ENCODE data around the gene PWWP2B. TPM values are rescaled to one million over a fixed set of nuclear protein-coding genes. Genes with fewer than 3 reads are reported as not detected.

The PWWP2B gene
- polyA plus RNA-seq, 1 donor, result 23.7 TPM

DNA sequence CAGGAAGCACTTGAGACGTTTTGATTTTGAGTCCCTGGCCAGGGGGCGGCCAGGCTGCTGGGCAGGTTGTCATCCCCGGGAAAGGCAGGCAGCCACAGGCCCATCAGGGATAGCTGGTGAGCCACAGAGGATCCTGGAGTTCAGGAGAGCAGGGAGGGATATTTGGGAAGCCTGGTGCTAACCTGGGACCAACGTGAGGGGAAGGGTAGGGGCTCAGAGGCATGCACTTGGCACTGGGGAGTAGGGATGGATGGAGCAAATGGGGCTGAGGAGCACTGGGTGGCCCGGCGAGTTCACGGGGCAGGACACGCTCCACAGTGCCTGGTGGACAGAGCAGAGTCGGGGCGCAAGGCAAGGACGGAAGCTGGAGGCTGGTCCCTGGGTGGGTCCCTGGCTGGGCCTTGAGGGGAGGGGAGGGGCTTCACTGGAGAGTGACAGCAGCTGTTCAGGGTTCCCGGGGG, 34.8 kb upstream of the PWWP2B start:
- no peaks in the 10 kb centered on the region for H3K27me3 ChIP-seq (ENCODE audit: control insufficient read depth, insufficient read depth, low read length)
- DNase-seq, result no peak
- H3K9me3 ChIP-seq (ENCODE audit: control insufficient read depth, low read depth, low read length), result peaks cover 5% of the 10 kb centered on the region
- H3K4me1 ChIP-seq (ENCODE audit: control insufficient read depth, insufficient read depth, low read length), result no peaks in the 10 kb centered on the region
- no peak overlapping the region for H3K4me3 ChIP-seq (ENCODE audit: low read length)
- H3K36me3 ChIP-seq (ENCODE audit: control insufficient read depth, insufficient read depth, low read length), result peaks cover 33% of the 10 kb centered on the region
- no peak overlapping the region for H3K27ac ChIP-seq (ENCODE audit: low read length)
- no CpG with 5 or more reads among the region's 12 CpGs for WGBS (ENCODE audit: insufficient coverage, low lambda C conversion rate)

DNA sequence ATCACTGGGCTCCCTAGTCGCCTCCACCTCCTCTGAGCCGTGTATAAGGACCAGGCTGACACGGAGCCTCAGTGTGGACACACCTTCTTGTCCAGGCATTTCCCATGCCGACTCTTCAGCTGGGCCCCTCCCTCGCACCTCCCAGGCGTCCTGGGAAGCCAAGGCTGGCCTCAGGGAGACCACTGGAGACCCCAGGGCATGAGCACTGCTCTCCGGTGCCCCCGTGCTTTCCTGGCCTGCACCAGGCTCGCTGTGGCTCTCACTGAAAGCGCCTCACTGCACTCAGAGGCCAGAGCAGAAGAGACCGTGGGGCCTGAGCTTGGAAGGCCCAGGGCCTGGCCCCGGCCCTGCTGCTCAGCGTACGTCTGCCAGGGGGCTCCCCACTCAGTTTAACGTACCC, 33.6 kb upstream of the PWWP2B start:
- Histone ChIP-seq H3K27me3 (ENCODE audit: control insufficient read depth, insufficient read depth, low read length) (no peaks in the 10 kb centered on the region), H3K27ac (ENCODE audit: low read length) (no peak overlapping the region), H3K4me1 (ENCODE audit: control insufficient read depth, insufficient read depth, low read length) (no peaks in the 10 kb centered on the region), H3K9me3 (ENCODE audit: control insufficient read depth, low read depth, low read length) (peaks cover 3% of the 10 kb centered on the region), H3K36me3 (ENCODE audit: control insufficient read depth, insufficient read depth, low read length) (peaks cover 36% of the 10 kb centered on the region), H3K4me3 (ENCODE audit: low read length) (no peak overlapping the region)
- no CpG with 5 or more reads among the region's 15 CpGs for WGBS (ENCODE audit: insufficient coverage, low lambda C conversion rate)
- no peak for DNase-seq

- H3K36me3 ChIP-seq (ENCODE audit: control insufficient read depth, insufficient read depth, low read length), result peaks cover 39% of the 10 kb centered on the region
- 19% methylated on average over 5 of the region's 16 CpGs for WGBS (ENCODE audit: insufficient coverage, low lambda C conversion rate)
- peak; percentile 30 to 36 for DNase-seq
Observed at GRCh38 chr10:132363921-132364593, 32.9 kb upstream of the PWWP2B start.

GRCh38 chr10:132364594-132364970, 32.4 kb upstream of the PWWP2B start:
- Histone ChIP-seq H3K4me1 (ENCODE audit: control insufficient read depth, insufficient read depth, low read length) (no peaks in the 10 kb centered on the region), H3K36me3 (ENCODE audit: control insufficient read depth, insufficient read depth, low read length) (peaks cover 40% of the 10 kb centered on the region), H3K27ac (ENCODE audit: low read length) (no peak overlapping the region), H3K9me3 (ENCODE audit: control insufficient read depth, low read depth, low read length) (peaks cover 3% of the 10 kb centered on the region), H3K4me3 (ENCODE audit: low read length) (no peak overlapping the region), H3K27me3 (ENCODE audit: control insufficient read depth, insufficient read depth, low read length) (no peaks in the 10 kb centered on the region)
- DNase-seq, result no peak
- 69% methylated on average over 3 of the region's 14 CpGs for WGBS (ENCODE audit: insufficient coverage, low lambda C conversion rate)

More at GRCh38 chr10:132363921-132364593, 32.9 kb upstream of the PWWP2B start:
- Histone ChIP-seq H3K27me3 (ENCODE audit: control insufficient read depth, insufficient read depth, low read length) (no peaks in the 10 kb centered on the region), H3K4me1 (ENCODE audit: control insufficient read depth, insufficient read depth, low read length) (no peaks in the 10 kb centered on the region), H3K9me3 (ENCODE audit: control insufficient read depth, low read depth, low read length) (peaks cover 3% of the 10 kb centered on the region), H3K4me3 (ENCODE audit: low read length) (no peak overlapping the region), H3K27ac (ENCODE audit: low read length) (no peak overlapping the region)

DNA sequence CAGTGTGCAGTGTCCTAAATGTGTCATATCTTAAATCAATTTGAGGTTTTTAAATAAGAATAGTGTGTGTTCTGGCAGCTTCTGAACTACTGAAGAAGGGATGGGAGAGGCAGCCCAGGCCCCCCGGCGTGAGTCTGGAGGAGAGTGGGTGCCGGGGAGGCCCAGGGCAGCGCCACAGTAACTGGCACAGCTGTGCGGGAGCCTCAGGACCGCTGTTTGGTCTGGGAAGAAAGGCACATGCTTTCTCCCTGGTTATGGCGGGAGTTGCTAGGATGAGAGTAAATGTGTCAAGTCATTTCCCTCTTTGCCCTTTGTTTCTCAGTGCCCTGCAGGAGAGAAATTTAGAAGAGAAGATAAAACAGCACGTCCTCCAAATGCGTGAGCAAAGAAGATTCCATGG, 31.9 kb upstream of the PWWP2B start:
- no CpG with 5 or more reads among the region's 9 CpGs for WGBS (ENCODE audit: insufficient coverage, low lambda C conversion rate)
- Histone ChIP-seq H3K36me3 (ENCODE audit: control insufficient read depth, insufficient read depth, low read length) (peaks cover 40% of the 10 kb centered on the region), H3K27ac (ENCODE audit: low read length) (no peak overlapping the region), H3K27me3 (ENCODE audit: control insufficient read depth, insufficient read depth, low read length) (no peaks in the 10 kb centered on the region), H3K4me1 (ENCODE audit: control insufficient read depth, insufficient read depth, low read length) (no peaks in the 10 kb centered on the region), H3K9me3 (ENCODE audit: control insufficient read depth, low read depth, low read length) (peaks cover 3% of the 10 kb centered on the region), H3K4me3 (ENCODE audit: low read length) (no peak overlapping the region)
- DNase-seq, result no peak

DNA sequence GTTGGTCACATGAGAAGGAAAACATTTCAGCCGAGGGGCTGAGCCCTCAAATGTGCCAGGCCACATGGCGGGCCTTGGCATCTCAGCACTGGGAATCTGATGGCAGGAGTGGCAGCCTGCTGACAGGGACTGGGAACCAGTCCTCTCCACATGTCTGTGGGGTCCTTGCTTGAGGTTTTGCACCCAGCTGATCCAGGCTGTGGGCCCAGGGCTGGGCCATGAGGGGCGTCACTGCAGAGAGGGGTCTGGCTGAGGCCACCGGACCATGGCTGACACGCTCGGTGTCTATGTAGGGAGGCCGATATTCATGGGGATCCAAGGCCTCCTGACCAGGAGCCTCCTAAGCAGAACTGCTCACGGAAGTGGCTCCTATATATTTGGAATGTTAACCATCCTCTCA, 31.0 kb upstream of the PWWP2B start:
- H3K27me3 ChIP-seq (ENCODE audit: control insufficient read depth, insufficient read depth, low read length), result no peaks in the 10 kb centered on the region
- peaks cover 3% of the 10 kb centered on the region for H3K9me3 ChIP-seq (ENCODE audit: control insufficient read depth, low read depth, low read length)
- DNase-seq, result no peak
- H3K4me3 ChIP-seq (ENCODE audit: low read length), result no peak overlapping the region
- no peak overlapping the region for H3K27ac ChIP-seq (ENCODE audit: low read length)
- WGBS (ENCODE audit: insufficient coverage, low lambda C conversion rate), result no CpG with 5 or more reads among the region's 8 CpGs
- peaks cover 40% of the 10 kb centered on the region for H3K36me3 ChIP-seq (ENCODE audit: control insufficient read depth, insufficient read depth, low read length)
- H3K4me1 ChIP-seq (ENCODE audit: control insufficient read depth, insufficient read depth, low read length), result no peaks in the 10 kb centered on the region

DNA sequence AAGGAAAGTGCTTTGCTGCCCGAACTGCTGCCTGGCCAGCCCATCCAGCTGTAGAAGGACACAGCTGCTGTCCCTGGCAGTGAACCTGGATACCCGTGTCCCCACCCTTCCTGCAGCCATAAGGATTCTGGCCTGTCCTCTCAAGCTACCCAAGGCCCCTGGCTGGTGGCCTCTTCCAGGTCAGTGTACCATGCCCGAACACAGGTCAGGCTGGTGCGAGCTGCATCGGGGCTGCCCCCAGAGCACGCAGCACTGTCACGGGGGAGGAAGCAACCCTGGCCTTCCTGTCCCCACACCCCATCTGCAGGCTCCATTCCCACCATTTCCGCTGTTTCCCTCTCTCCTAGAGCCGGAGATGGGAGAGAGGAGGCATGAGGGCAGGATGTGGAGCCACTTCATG, 30.5 kb upstream of the PWWP2B start:
- no peak overlapping the region for H3K4me3 ChIP-seq (ENCODE audit: low read length)
- no CpG with 5 or more reads among the region's 9 CpGs for WGBS (ENCODE audit: insufficient coverage, low lambda C conversion rate)
- H3K4me1 ChIP-seq (ENCODE audit: control insufficient read depth, insufficient read depth, low read length), result no peaks in the 10 kb centered on the region
- H3K9me3 ChIP-seq (ENCODE audit: control insufficient read depth, low read depth, low read length), result peaks cover 4% of the 10 kb centered on the region
- no peak for DNase-seq
- peaks cover 37% of the 10 kb centered on the region for H3K36me3 ChIP-seq (ENCODE audit: control insufficient read depth, insufficient read depth, low read length)
- H3K27me3 ChIP-seq (ENCODE audit: control insufficient read depth, insufficient read depth, low read length), result no peaks in the 10 kb centered on the region
- no peak overlapping the region for H3K27ac ChIP-seq (ENCODE audit: low read length)

- Histone ChIP-seq H3K27me3 (ENCODE audit: control insufficient read depth, insufficient read depth, low read length) (no peaks in the 10 kb centered on the region), H3K9me3 (ENCODE audit: control insufficient read depth, low read depth, low read length) (peaks cover 7% of the 10 kb centered on the region), H3K36me3 (ENCODE audit: control insufficient read depth, insufficient read depth, low read length) (peaks cover 33% of the 10 kb centered on the region), H3K4me3 (ENCODE audit: low read length) (no peak overlapping the region), H3K4me1 (ENCODE audit: control insufficient read depth, insufficient read depth, low read length) (no peaks in the 10 kb centered on the region), H3K27ac (ENCODE audit: low read length) (no peak overlapping the region)
- DNase-seq, result no peak
- WGBS (ENCODE audit: insufficient coverage, low lambda C conversion rate), result no CpG with 5 or more reads among the region's 4 CpGs
Observed at GRCh38 chr10:132368391-132368790, 28.6 kb upstream of the PWWP2B start.

DNA sequence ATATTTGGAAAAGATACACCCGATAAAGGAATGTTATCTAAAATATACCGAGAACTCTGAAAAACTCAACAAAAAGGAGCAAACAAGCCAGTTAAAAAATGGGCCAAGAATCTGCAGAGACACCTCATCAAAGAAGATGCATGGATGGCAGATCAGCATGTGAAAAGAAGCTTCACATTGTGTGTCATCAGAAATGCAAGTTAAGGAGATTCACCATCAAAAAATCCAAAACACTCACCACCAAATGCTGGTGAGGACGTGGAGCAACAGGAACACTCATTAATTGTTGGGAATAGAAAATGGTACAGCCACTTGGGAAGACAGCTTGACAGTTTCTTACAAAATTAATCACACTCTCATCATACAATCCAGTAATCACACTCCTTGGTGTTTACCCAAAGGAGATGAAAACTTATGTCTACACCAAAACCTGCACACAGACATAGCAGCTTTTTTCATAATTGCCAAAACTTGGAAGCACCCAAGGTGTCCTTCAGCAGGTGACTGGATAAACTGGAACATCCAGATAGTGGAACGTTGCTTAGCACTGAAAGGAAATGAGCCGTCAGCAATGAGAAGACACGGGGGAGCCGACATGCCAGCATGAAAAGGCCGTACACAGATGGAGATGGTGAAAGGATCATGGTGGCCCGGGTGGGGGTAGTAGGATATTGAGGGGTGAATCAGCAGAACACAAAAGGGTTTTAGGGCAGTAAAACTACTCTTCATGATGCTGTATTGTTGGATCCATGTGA, 27.9 kb upstream of the PWWP2B start:
- peaks cover 7% of the 10 kb centered on the region for H3K9me3 ChIP-seq (ENCODE audit: control insufficient read depth, low read depth, low read length)
- no peak overlapping the region for H3K27ac ChIP-seq (ENCODE audit: low read length)
- WGBS (ENCODE audit: insufficient coverage, low lambda C conversion rate), result no CpG with 5 or more reads among the region's 9 CpGs
- DNase-seq, result no peak
- H3K36me3 ChIP-seq (ENCODE audit: control insufficient read depth, insufficient read depth, low read length), result peaks cover 32% of the 10 kb centered on the region
- no peaks in the 10 kb centered on the region for H3K4me1 ChIP-seq (ENCODE audit: control insufficient read depth, insufficient read depth, low read length)
- H3K27me3 ChIP-seq (ENCODE audit: control insufficient read depth, insufficient read depth, low read length), result no peaks in the 10 kb centered on the region
- no peak overlapping the region for H3K4me3 ChIP-seq (ENCODE audit: low read length)

GRCh38 chr10:132369636-132370185, 27.3 kb upstream of the PWWP2B start:
- Histone ChIP-seq H3K4me1 (ENCODE audit: control insufficient read depth, insufficient read depth, low read length) (no peaks in the 10 kb centered on the region), H3K4me3 (ENCODE audit: low read length) (no peak overlapping the region), H3K36me3 (ENCODE audit: control insufficient read depth, insufficient read depth, low read length) (peaks cover 26% of the 10 kb centered on the region), H3K27me3 (ENCODE audit: control insufficient read depth, insufficient read depth, low read length) (no peaks in the 10 kb centered on the region), H3K9me3 (ENCODE audit: control insufficient read depth, low read depth, low read length) (peaks cover 5% of the 10 kb centered on the region), H3K27ac (ENCODE audit: low read length) (no peak overlapping the region)
- DNase-seq, result no peak
- WGBS (ENCODE audit: insufficient coverage, low lambda C conversion rate), result no CpG with 5 or more reads among the region's 13 CpGs

Data from large intestine (tissue), 3 donors.